NCI-H1930 (cell line): ENCODE measurements around the gene VAC14.

ENCODE experiments used
- DNase-seq, 2 experiments: peaks; one replicate each; lab custom pipeline; 2025; lab: John Stamatoyannopoulos, UW

Gene VAC14

GRCh38 chr16:70704586-70704985 lies 96.4 kb downstream of the VAC14 start:
- DNase-seq: no peak

GRCh38 chr16:70703835-70704381 lies 97.0 kb downstream of the VAC14 start:
- DNase-seq: no peak

- DNase-seq: no peak
Observed at GRCh38 chr16:70703041-70703834, 97.7 kb downstream of the VAC14 start.

- DNase-seq: no peak
Observed at GRCh38 chr16:70702624-70703023, 98.3 kb downstream of the VAC14 start.

GRCh38 chr16:70701998-70702397 lies 99.0 kb downstream of the VAC14 start:
- DNase-seq: no peak

GRCh38 chr16:70701596-70701995 lies 99.4 kb downstream of the VAC14 start:
- DNase-seq: no peak

GRCh38 chr16:70701036-70701435 lies 99.9 kb downstream of the VAC14 start:
- no peak for DNase-seq

- DNase-seq: no peak
Observed at GRCh38 chr16:70700101-70701020, 100.6 kb downstream of the VAC14 start.

GRCh38 chr16:70699696-70700095 lies 101.3 kb downstream of the VAC14 start:
- DNase-seq: no peak

- DNase-seq: no peak
Observed at GRCh38 chr16:70698901-70699300, 102.1 kb downstream of the VAC14 start.

- no peak for DNase-seq
Observed at GRCh38 chr16:70697594-70698170, 103.3 kb downstream of the VAC14 start.

GRCh38 chr16:70696952-70697593 lies 103.9 kb downstream of the VAC14 start:
- no peak for DNase-seq

- DNase-seq: no peak
Observed at GRCh38 chr16:70696355-70696754, 104.6 kb downstream of the VAC14 start.

GRCh38 chr16:70695331-70696070 lies 105.5 kb downstream of the VAC14 start:
- no peak for DNase-seq

GRCh38 chr16:70694868-70695218 lies 106.1 kb downstream of the VAC14 start:
- DNase-seq: no peak

GRCh38 chr16:70694088-70694867 lies 106.7 kb downstream of the VAC14 start:
- DNase-seq: no peak

- DNase-seq: no peak
Observed at GRCh38 chr16:70692873-70693671, 107.9 kb downstream of the VAC14 start.

GRCh38 chr16:70692130-70692872 lies 108.7 kb downstream of the VAC14 start:
- DNase-seq: no peak
